ENCODE measurements around the gene HIVEP3.

The HIVEP3 gene

GRCh38 chr1:41479808-41480160 lies 438.9 kb downstream of the HIVEP3 start:
- ChIA-PET CTCF (interaction anchor here (0.9 to 12.8 kb wide), 5 partner anchors 15 to 197 kb away, joined by 3 to 104 read pairs (median 4); no protein-coding TSS in a partner anchor), POLR2A (no interaction called here)
- DNase-seq (ENCODE audit: extremely low spot score) = no peak
- TF ChIP-seq, protein P1, sequence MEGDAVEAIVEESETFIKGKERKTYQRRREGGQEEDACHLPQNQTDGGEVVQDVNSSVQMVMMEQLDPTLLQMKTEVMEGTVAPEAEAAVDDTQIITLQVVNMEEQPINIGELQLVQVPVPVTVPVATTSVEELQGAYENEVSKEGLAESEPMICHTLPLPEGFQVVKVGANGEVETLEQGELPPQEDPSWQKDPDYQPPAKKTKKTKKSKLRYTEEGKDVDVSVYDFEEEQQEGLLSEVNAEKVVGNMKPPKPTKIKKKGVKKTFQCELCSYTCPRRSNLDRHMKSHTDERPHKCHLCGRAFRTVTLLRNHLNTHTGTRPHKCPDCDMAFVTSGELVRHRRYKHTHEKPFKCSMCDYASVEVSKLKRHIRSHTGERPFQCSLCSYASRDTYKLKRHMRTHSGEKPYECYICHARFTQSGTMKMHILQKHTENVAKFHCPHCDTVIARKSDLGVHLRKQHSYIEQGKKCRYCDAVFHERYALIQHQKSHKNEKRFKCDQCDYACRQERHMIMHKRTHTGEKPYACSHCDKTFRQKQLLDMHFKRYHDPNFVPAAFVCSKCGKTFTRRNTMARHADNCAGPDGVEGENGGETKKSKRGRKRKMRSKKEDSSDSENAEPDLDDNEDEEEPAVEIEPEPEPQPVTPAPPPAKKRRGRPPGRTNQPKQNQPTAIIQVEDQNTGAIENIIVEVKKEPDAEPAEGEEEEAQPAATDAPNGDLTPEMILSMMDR (IDR thresholded peaks at IDR 0.05; ENCODE audit: control extremely low read depth, extremely low read depth, low read depth, missing control alignments) = no peak

GRCh38 chr1:41479000-41479807 lies 439.5 kb downstream of the HIVEP3 start:
- POLR2A ChIA-PET = no interaction called here
- no peak for DNase-seq (ENCODE audit: extremely low spot score)
- CTCF ChIA-PET = interaction anchor here (0.6 to 12.8 kb wide), 6 partner anchors 9 to 96 kb away, joined by 3 to 104 read pairs (median 3); no protein-coding TSS in a partner anchor
- TF ChIP-seq, protein P1 (IDR thresholded peaks at IDR 0.05; ENCODE audit: control extremely low read depth, extremely low read depth, low read depth, missing control alignments) = no peak

DNA sequence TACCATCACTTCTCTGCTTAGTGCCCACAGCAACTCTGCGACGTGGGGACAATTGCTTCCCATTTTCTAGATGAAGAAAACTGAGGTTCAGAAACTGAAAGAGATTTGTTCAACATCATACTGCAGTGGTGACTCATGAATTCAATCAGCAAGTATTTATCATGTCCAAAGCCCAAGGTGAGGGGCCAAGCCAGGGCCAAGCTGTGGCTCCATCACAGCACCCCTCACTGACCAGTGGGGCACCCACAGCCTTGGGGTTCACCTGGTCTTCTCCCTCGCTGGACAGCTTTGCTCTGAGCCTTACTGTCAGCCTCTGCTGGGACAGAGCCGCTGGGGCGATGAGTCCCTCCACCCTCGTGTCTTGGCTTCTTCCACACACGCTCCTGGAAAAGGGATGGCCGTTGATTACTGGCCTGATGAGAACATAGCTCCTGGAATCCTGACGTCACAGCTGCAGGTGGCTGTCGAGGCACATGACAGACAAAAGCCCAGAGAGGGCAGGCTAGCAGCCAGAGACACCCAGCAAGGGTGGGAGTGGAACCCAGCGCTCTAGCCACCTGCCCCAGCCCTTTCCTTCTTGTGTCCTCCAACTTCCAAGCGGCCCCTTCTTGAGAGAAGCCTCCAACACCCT lies 440.5 kb downstream of the HIVEP3 start:
- no peak for DNase-seq (ENCODE audit: extremely low spot score)
- ChIA-PET POLR2A (no interaction called here), CTCF (interaction anchor here (0.6 to 12.8 kb wide), 3 partner anchors 10 to 19 kb away, joined by 3 to 104 read pairs (median 3); no protein-coding TSS in a partner anchor)
- TF ChIP-seq, protein P1 (IDR thresholded peaks at IDR 0.05; ENCODE audit: control extremely low read depth, extremely low read depth, low read depth, missing control alignments) = no peak

- CTCF ChIA-PET = interaction anchor here (0.8 to 12.8 kb wide), 5 partner anchors 10 to 154 kb away, joined by 3 to 104 read pairs (median 3); no protein-coding TSS in a partner anchor
- POLR2A ChIA-PET = no interaction called here
- DNase-seq (ENCODE audit: extremely low spot score) = no peak
- TF ChIP-seq, protein P1 (IDR thresholded peaks at IDR 0.05; ENCODE audit: control extremely low read depth, extremely low read depth, low read depth, missing control alignments) = no peak
These were observed 441.8 kb downstream of the HIVEP3 start for GRCh38 chr1:41476807-41477361.

- POLR2A ChIA-PET = no interaction called here
- no peak for DNase-seq (ENCODE audit: extremely low spot score)
- TF ChIP-seq, protein P1 (IDR thresholded peaks at IDR 0.05; ENCODE audit: control extremely low read depth, extremely low read depth, low read depth, missing control alignments) = no peak
- CTCF ChIA-PET = interaction anchor here (1.0 to 12.8 kb wide), 5 partner anchors 9 to 153 kb away, joined by 3 to 104 read pairs (median 3); no protein-coding TSS in a partner anchor
These were observed 442.7 kb downstream of the HIVEP3 start for GRCh38 chr1:41475859-41476567.

- TF ChIP-seq, protein P1 (IDR thresholded peaks at IDR 0.05; ENCODE audit: control extremely low read depth, extremely low read depth, low read depth, missing control alignments) = no peak
- no peak for DNase-seq (ENCODE audit: extremely low spot score)
- ChIA-PET CTCF (interaction anchor here (1.1 to 12.8 kb wide), 3 partner anchors 10 to 42 kb away, joined by 3 to 104 read pairs (median 4); no protein-coding TSS in a partner anchor), POLR2A (interaction anchor here (0.6 kb wide), 1 partner anchor 1215 kb away, joined by 12 read pairs; no protein-coding TSS in a partner anchor)
These were observed 443.4 kb downstream of the HIVEP3 start for GRCh38 chr1:41475346-41475745.

Data from GM10248 (cell line).